MM.1S (cell line): Measurements from ENCODE around the gene NNT.

ENCODE experiments used
- CTCF ChIP-seq: fragments of 300-600 bp; sonication (generic); IDR thresholded peaks from 2 replicates; pipeline ENCODE4 v1.5.1; 2016; ENCODE audit warnings: antibody characterized with exemption, low read length, mixed read lengths
- EZH2 ChIP-seq: fragments of 300-600 bp; sonication (generic); optimal IDR thresholded peaks from 2 replicates; pipeline ENCODE3; 2017; ENCODE audit warnings: low read depth, mild to moderate bottlenecking, antibody characterized with exemption, low read length, mixed read lengths
- EZH2phosphoT487 ChIP-seq: fragments of 300-600 bp; sonication (generic); IDR thresholded peaks from 2 replicates; pipeline ENCODE4 v1.6.1; 2018; ENCODE audit warnings: antibody characterized with exemption, low read length

GRCh38 chr5:43602461-43603343 is at the start of gene NNT:
- TF ChIP-seq CTCF (no peak), EZH2phosphoT487 (no peak), EZH2 (no peak)
